GM23338 (cell line): ENCODE data around the gene UBAC2. TPM values are rescaled to one million over a fixed set of nuclear protein-coding genes. Genes with fewer than 3 reads are reported as not detected.

ENCODE experiments used
- ATAC-seq: fragments of 200-7000 bp; cut with Tn5 transposase; 3 replicates; pipeline ENCODE4 v1.9.1; 2020
- DNase-seq: peaks from one replicate; pipeline ENCODE4 v3.0.0-alpha.2; 2015; ENCODE audit warnings: low spot score
- H2AFZ ChIP-seq: fragments of 200-600 bp; sonication (generic); 2 replicates; pipeline ENCODE4 v1.8.0; 2016; ENCODE audit warnings: antibody characterized with exemption, mild to moderate bottlenecking, moderate library complexity
- H3F3A ChIP-seq: fragments of 200-600 bp; sonication (generic); replicated peaks from 2 replicates; pipeline ENCODE4 v1.8.0; 2017; ENCODE audit warnings: antibody characterized with exemption, mixed run types, low read depth
- H3K27ac ChIP-seq: fragments of 200-600 bp; sonication (generic); 2 replicates; pipeline ENCODE4 v1.6.1; 2016; ENCODE audit warnings: low read depth
- H3K27me3 ChIP-seq: fragments of 200-600 bp; sonication (generic); 2 replicates; pipeline ENCODE4 v1.8.0; 2016; ENCODE audit warnings: mild to moderate bottlenecking, mixed run types, moderate library complexity; ENCODE audit not compliant: insufficient read depth
- H3K36me3 ChIP-seq: fragments of 200-600 bp; sonication (generic); 2 replicates; pipeline ENCODE4 v1.8.0; 2016; ENCODE audit warnings: mild to moderate bottlenecking; ENCODE audit not compliant: insufficient read depth
- H3K4me1 ChIP-seq: fragments of 200-600 bp; sonication (generic); 2 replicates; pipeline ENCODE4 v1.8.0; 2016; ENCODE audit warnings: mild to moderate bottlenecking, moderate library complexity; ENCODE audit not compliant: insufficient read depth
- H3K4me2 ChIP-seq: fragments of 200-600 bp; sonication (generic); 2 replicates; pipeline ENCODE4 v1.7.1; 2017; ENCODE audit warnings: mixed run types
- H3K4me3 ChIP-seq: fragments of 200-600 bp; sonication (generic); 2 replicates; pipeline ENCODE4 v1.6.1; 2016; ENCODE audit warnings: mixed run types
- H3K79me2 ChIP-seq: fragments of 200-600 bp; sonication (generic); replicated peaks from 2 replicates; pipeline ENCODE4 v1.8.0; 2017; ENCODE audit warnings: mild to moderate bottlenecking; ENCODE audit not compliant: insufficient read depth
- H3K9me2 ChIP-seq: fragments of 200-600 bp; sonication (generic); 2 replicates; pipeline ENCODE4 v1.8.0; 2017; ENCODE audit not compliant: insufficient read depth
- H4K20me1 ChIP-seq: fragments of 200-600 bp; sonication (generic); replicated peaks from 2 replicates; pipeline ENCODE4 v1.8.0; 2017; ENCODE audit warnings: mild to moderate bottlenecking; ENCODE audit not compliant: insufficient read depth
- H3K27ac Mint-ChIP-seq: 2 replicates; pipeline ENCODE4 v1.8.0; 2020; ENCODE audit warnings: inconsistent platforms, mild to moderate bottlenecking, moderate library complexity, mixed read lengths
- H3K27me3 Mint-ChIP-seq: 3 replicates; pipeline ENCODE4 v1.8.0; 2022; ENCODE audit warnings: low read depth, mild to moderate bottlenecking, moderate library complexity, mixed read lengths, inconsistent platforms; ENCODE audit not compliant: insufficient read depth, poor library complexity
- H3K36me3 Mint-ChIP-seq: 3 replicates; pipeline ENCODE4 v1.8.0; 2021; ENCODE audit warnings: low read depth, mild to moderate bottlenecking, inconsistent platforms, moderate library complexity, mixed read lengths
- H3K4me1 Mint-ChIP-seq: 3 replicates; pipeline ENCODE4 v1.8.0; 2020; ENCODE audit warnings: mild to moderate bottlenecking, inconsistent platforms, mixed read lengths
- H3K4me3 Mint-ChIP-seq: 3 replicates; pipeline ENCODE4 v1.8.0; 2021; ENCODE audit warnings: moderate library complexity, mild to moderate bottlenecking, inconsistent platforms, mixed read lengths
- H3K9me3 Mint-ChIP-seq: 3 replicates; pipeline ENCODE4 v1.8.0; 2020; ENCODE audit warnings: moderate library complexity, mild to moderate bottlenecking, inconsistent platforms, mixed read lengths
- ETS1 ChIP-seq: IDR thresholded peaks from 2 replicates; pipeline ENCODE4 v1.6.1; 2016; ENCODE audit warnings: antibody characterized with exemption
- REST ChIP-seq: IDR thresholded peaks from one replicate; pipeline ENCODE4 v1.6.1; 2018; ENCODE audit warnings: antibody characterized with exemption; ENCODE audit not compliant: unreplicated experiment
- STAT1 ChIP-seq: IDR thresholded peaks from one replicate; pipeline ENCODE4 v1.6.1; 2016; ENCODE audit warnings: antibody characterized with exemption; ENCODE audit not compliant: unreplicated experiment
- ZNF114 ChIP-seq: fragments of 250-450 bp; sonication (Bioruptor Pico); IDR thresholded peaks from 2 replicates; pipeline ENCODE4 v1.5.0; 2020; ENCODE audit warnings: mild to moderate bottlenecking, moderate library complexity
- polyA plus RNA-seq: library from polyadenylated mRNA; unstranded; fragments of >200 nt; fragmentation: Nextera tagmentation; extraction: Ambion mirVana; gene quantifications from 2 replicates; pipeline ENCODE4 v1.2.1, GENCODE V29; 2016
- total RNA-seq: library from RNA; depleted of rRNA; stranded (reverse); fragments of >200 nt; shearing (Covaris generic); gene quantifications from 2 replicates; pipeline ENCODE4 v1.2.3, GENCODE V29; 2014

The UBAC2 gene
- total and polyA plus RNA-seq, 2 experiments from 2014 or later, result 37.9 to 76.9 TPM

GRCh38 chr13:99339230-99339721 is 138.6 kb downstream of the UBAC2 start:
- Mint-ChIP-seq H3K36me3 (peaks cover 24% of the 10 kb centered on the region), H3K27me3 (peaks cover 5% of the 10 kb centered on the region), H3K4me1 (peaks cover 15% of the 10 kb centered on the region), H3K9me3 (no peaks in the 10 kb centered on the region), H3K27ac (no peak overlapping the region), H3K4me3 (no peak overlapping the region)
- 0 out of 2 replicates have a peak, but pooled peaks cover 5% of the 10 kb centered on the region for H3K79me2 ChIP-seq
- no peak overlapping the region for H3K27ac ChIP-seq
- no peak for ATAC-seq
- no peak overlapping the region for H3K4me2 ChIP-seq
- no peaks in the 10 kb centered on the region for H3F3A ChIP-seq
- peaks cover 7% of the 10 kb centered on the region; the same call in 1 of the 2 replicates for H3K4me1 ChIP-seq
- H3K36me3 ChIP-seq, result peaks cover 8% of the 10 kb centered on the region; the same call in 1 of the 2 replicates
- no peak for DNase-seq
- TF ChIP-seq ETS1 (no peak), REST (no peak), STAT1 (no peak)
- H3K4me3 ChIP-seq, result no peak overlapping the region
- H2AFZ ChIP-seq, result no peak overlapping the region
- no peaks in the 10 kb centered on the region for H3K9me2 ChIP-seq
- H4K20me1 ChIP-seq, result no peaks in the 10 kb centered on the region
- no peaks in the 10 kb centered on the region for H3K27me3 ChIP-seq

GRCh38 chr13:99339736-99340397 is 139.2 kb downstream of the UBAC2 start:
- Histone ChIP-seq H3K79me2 (0 out of 2 replicates have a peak, but pooled peaks cover 5% of the 10 kb centered on the region), H3K36me3 (peaks cover 14% of the 10 kb centered on the region; the same call in 1 of the 2 replicates), H3K4me3 (no peak overlapping the region), H3K27ac (no peak overlapping the region), H3K4me1 (peaks cover 7% of the 10 kb centered on the region; the same call in 1 of the 2 replicates), H3K27me3 (no peaks in the 10 kb centered on the region), H4K20me1 (no peaks in the 10 kb centered on the region), H3F3A (no peaks in the 10 kb centered on the region), H3K9me2 (no peaks in the 10 kb centered on the region), H3K4me2 (no peak overlapping the region), H2AFZ (no peak overlapping the region)
- H3K27ac Mint-ChIP-seq, result no peak overlapping the region
- H3K4me3 Mint-ChIP-seq, result no peak overlapping the region
- no peaks in the 10 kb centered on the region for H3K9me3 Mint-ChIP-seq
- TF ChIP-seq STAT1 (no peak), ZNF114 (CRISPR knock-in tag) (no peak)
- peaks cover 7% of the 10 kb centered on the region for H3K27me3 Mint-ChIP-seq
- H3K4me1 Mint-ChIP-seq, result peaks cover 15% of the 10 kb centered on the region
- ATAC-seq (no peak), DNase-seq (no peak)
- H3K36me3 Mint-ChIP-seq, result peaks cover 27% of the 10 kb centered on the region
